WTC11 (cell line): ENCODE data around the gene MOSMO. TPM values are rescaled to one million over a fixed set of nuclear protein-coding genes. Genes with fewer than 3 reads are reported as not detected.

ENCODE experiments used
- total RNA-seq: library from RNA; stranded (reverse); gene quantifications from 3 replicates; pipeline ENCODE4 v1.2.3, GENCODE V29; 2021

MOSMO gene
- total RNA-seq, 1 experiment from 2014 or later: 10.7 TPM

Other genes with a start within 250 kb of the MOSMO start
- gene NPIPB4, start 150.4 kb upstream of the MOSMO start, total RNA-seq: 56.8 to 64.3 TPM (median 58.5 TPM) in 3 replicates
- gene UQCRC2, start 54.8 kb upstream of the MOSMO start, total RNA-seq: 197 to 207 TPM (median 198 TPM) in 3 replicates
- not detected in 3 replicates for gene PDZD9, start 7.0 kb upstream of the MOSMO start, total RNA-seq
- gene VWA3A, start 84.4 kb downstream of the MOSMO start, total RNA-seq: 0.11 TPM in 1 of 3 replicates, not detected in the others
- 0.09 to 0.18 TPM (median 0.13 TPM) in 3 replicates for gene SDR42E2, start 154.4 kb downstream of the MOSMO start, total RNA-seq
- gene EEF2K, start 198.2 kb downstream of the MOSMO start, total RNA-seq: 23.8 to 27.7 TPM (median 26.7 TPM) in 3 replicates